Activated naive CD8-positive, alpha-beta T cell treated with anti-CD3 and anti-CD28 coated beads, Interleukin-2, amount 10 ng/mL, durations not matched to agents 7 days and 5 days (primary cell): ENCODE data around the gene PHF12. TPM values are rescaled to one million over a fixed set of nuclear protein-coding genes. Genes with fewer than 3 reads are reported as not detected.

Experiments
- ATAC-seq: fragments of 150-1000 bp; cut with Tn5 transposase; one replicate; pipeline ENCODE4 v1.10.0; 2021; ENCODE audit warnings: low read depth, moderate library complexity
- POLR2A ChIA-PET: fragments of 350-600 bp; sonication (Branson Sonifier 250); formaldehyde crosslinking; loops from one replicate; lab custom pipeline; 2021; ENCODE audit warnings: antibody characterized with exemption; lab: Charles Lee
- DNase-seq: peaks from one replicate; pipeline ENCODE4 v3.0.0; 2021
- H3K27ac Mint-ChIP-seq: one replicate; pipeline ENCODE4 v1.8.0; 2022; ENCODE audit warnings: mild to moderate bottlenecking, mixed read lengths
- H3K27me3 Mint-ChIP-seq: one replicate; pipeline ENCODE4 v1.8.0; 2022; ENCODE audit warnings: mild to moderate bottlenecking, moderate library complexity, mixed read lengths
- H3K36me3 Mint-ChIP-seq: one replicate; pipeline ENCODE4 v1.8.0; 2021; ENCODE audit warnings: mild to moderate bottlenecking, mixed read lengths
- H3K4me1 Mint-ChIP-seq: one replicate; pipeline ENCODE4 v1.8.0; 2021; ENCODE audit warnings: mixed read lengths
- H3K4me3 Mint-ChIP-seq: one replicate; pipeline ENCODE4 v1.8.0; 2022; ENCODE audit warnings: mild to moderate bottlenecking, moderate library complexity, mixed read lengths
- H3K9me3 Mint-ChIP-seq: one replicate; pipeline ENCODE4 v1.8.0; 2021; ENCODE audit warnings: mixed read lengths
- total RNA-seq, 2 experiments: library from RNA; stranded (reverse); gene quantifications; one replicate each; pipeline ENCODE4 v1.2.3, GENCODE V29; 2021

The PHF12 gene
- total RNA-seq, 2 experiments from 2014 or later = 98.6 to 99.9 TPM

DNA sequence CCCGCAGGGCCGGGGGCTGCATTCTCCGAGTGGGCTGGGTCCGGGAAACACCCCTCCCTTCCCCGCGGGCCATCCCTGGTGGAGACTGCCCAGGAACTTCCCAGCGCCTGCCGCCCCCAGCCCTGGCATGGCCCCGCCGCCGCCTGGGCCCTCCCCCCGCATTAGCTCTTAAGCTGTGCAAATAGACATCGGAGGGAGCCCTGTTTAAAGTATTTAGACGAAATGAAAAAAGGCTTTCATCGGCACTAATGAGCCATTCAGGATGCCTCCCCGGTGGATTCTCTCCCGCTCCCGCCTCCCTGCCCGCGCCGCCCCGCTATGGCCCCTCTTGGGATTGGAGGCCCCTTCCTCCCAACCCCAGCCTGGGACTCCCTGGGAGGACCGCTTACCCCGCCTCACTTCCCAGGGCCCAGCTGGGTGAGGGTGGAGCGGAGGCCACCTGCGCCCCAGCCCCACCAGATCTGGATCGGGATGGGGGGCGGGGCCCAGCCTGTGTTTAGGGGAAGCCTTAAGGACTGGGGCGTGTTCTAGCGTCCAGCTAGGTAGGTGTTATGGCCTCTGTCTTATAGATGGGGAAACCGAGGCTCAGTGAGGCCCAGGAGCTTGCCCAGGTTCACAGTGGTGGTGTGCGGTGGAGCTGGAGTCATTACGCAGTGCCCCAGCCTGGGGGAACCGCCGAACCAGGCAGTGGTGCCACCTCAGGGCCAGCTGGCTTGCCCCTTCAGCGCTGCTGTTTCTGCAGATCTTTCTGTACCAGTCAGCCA lies 34.8 kb upstream of the PHF12 start:
- DNase-seq (no peak), ATAC-seq (no peak)
- H3K9me3 Mint-ChIP-seq = no peaks in the 10 kb centered on the region
- H3K4me1 Mint-ChIP-seq = peaks cover 18% of the 10 kb centered on the region
- H3K4me3 Mint-ChIP-seq = no peak overlapping the region
- H3K36me3 Mint-ChIP-seq = no peaks in the 10 kb centered on the region
- POLR2A ChIA-PET = interaction anchor here (1.0 kb wide), 1 partner anchor 154 kb away, joined by 3 read pairs; no protein-coding TSS in a partner anchor
- H3K27ac Mint-ChIP-seq = no peak overlapping the region
- peaks cover 8% of the 10 kb centered on the region for H3K27me3 Mint-ChIP-seq

DNA sequence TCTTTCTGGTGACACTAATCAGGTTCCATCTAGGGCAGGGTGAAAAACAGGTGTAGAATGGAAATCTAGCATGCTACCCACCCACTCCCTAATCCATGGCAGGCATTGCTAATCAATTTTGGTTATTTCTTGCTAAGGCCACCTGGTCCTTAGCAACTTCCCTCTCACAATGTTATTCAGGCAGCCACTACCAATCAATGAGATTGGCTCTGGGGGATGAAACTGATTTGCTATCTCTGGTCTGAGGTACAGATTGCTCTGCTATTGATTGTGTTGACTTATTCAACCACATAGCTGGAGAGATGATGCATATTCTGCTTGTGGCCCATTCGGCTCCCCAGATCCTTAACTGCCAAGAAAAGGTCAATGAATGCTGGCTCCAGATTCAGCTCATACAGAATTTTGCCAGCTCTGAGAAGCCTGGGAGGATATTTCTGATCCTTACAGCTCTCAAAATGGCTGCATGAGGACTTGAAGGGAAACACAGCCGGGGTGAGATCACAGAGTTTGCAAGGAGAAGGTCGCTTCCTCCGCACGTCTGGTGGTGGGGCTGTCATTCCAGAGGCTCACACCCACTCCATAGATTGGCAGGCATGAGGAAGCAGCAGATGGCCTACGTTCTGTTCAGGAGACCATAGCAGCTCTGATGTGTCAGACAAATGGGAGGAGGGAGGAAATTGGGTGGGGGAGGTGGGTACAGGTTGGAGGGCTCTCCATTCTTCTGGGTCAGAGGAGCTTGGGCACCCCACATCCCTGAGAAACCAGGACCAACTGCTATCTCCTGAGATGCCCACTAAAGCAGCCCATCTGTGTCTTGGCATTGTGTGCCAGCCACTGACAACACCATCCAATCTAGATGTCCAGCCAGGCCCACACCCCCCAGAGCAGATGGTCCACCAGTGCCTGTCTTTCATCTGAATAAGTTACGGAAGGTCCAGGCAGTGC lies 32.2 kb upstream of the PHF12 start:
- Mint-ChIP-seq H3K36me3 (no peaks in the 10 kb centered on the region), H3K9me3 (no peaks in the 10 kb centered on the region), H3K4me1 (peaks cover 18% of the 10 kb centered on the region), H3K4me3 (peak overlapping the region; percentile 51), H3K27ac (peak overlapping the region; percentile 94), H3K27me3 (no peaks in the 10 kb centered on the region)
- no peak for ATAC-seq
- no peak for DNase-seq
- POLR2A ChIA-PET = interaction anchor here (0.6 to 1.0 kb wide), 2 partner anchors 157 to 1134 kb away, joined by 3 to 4 read pairs; no protein-coding TSS in a partner anchor

DNA sequence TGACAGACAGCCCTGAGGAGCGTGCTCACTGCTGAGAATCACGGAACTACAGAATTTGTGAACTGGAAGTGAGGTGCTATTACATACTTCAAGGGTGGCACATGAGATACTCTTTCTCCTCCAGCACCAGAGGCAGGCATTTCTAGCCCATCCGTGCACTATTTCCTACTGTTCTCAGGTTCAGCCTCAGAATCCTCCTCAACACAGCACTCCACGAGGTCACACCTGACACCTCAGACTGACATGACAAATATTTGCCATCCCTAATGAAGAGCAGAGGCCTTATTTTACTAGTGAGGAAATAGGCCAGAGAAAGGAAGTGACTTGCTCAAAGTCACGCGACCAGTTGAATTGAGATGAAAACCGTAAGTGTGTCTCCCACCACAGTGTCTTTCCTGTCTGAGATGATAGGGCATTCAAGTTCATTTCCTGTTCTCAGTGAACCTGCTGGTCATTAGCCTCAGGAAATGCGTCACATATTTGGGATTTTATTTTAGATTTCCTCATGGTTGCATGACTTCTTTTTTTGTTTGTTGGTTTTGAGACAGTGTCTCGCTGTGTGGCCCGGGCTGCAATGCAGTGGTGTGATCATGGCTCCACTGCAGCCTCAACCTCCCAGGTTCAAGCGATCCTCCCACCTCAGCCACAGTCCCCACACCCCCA lies 30.9 kb upstream of the PHF12 start:
- H3K4me1 Mint-ChIP-seq = peaks cover 20% of the 10 kb centered on the region
- H3K27me3 Mint-ChIP-seq = no peaks in the 10 kb centered on the region
- ATAC-seq = peak; percentile 89
- H3K36me3 Mint-ChIP-seq = no peaks in the 10 kb centered on the region
- peak overlapping the region; percentile 94 for H3K27ac Mint-ChIP-seq
- POLR2A ChIA-PET = no interaction called here
- DNase-seq = peak; percentile 51
- H3K4me3 Mint-ChIP-seq = peak overlapping the region; percentile 56
- no peaks in the 10 kb centered on the region for H3K9me3 Mint-ChIP-seq

DNA sequence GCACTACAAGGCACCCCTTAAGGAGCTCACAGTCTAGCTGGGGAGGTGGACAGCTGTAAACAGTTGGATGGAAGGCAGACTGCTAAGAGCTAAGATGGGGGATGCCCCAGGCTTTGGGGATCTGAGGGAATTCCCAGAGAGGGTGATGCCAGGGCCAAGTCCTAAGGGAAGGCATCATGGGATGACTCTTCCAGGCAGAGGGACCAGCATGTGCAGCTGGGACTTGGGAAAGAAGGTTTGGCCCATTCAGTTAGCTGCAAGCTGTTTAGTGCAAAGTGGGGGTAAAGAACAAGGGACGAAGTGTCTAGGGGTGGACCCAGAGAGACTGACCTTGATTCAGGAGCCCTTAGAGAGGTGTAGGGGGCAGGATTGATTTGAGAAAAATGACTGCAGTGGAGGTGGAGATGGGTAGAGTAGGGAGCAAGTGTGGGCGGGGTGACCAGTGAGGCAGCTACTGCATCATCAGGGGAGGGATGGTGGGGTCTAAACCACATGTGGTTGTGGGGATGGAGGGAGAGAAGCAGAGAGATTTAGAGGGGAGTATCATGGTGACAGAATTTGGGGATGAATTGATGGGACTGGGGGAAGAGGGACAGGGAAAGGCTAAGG lies 27.1 kb upstream of the PHF12 start:
- H3K4me1 Mint-ChIP-seq = peaks cover 18% of the 10 kb centered on the region
- H3K27ac Mint-ChIP-seq = no peak overlapping the region
- H3K4me3 Mint-ChIP-seq = no peak overlapping the region
- POLR2A ChIA-PET = no interaction called here
- no peaks in the 10 kb centered on the region for H3K36me3 Mint-ChIP-seq
- no peaks in the 10 kb centered on the region for H3K9me3 Mint-ChIP-seq
- DNase-seq = no peak
- no peaks in the 10 kb centered on the region for H3K27me3 Mint-ChIP-seq
- no peak for ATAC-seq

DNA sequence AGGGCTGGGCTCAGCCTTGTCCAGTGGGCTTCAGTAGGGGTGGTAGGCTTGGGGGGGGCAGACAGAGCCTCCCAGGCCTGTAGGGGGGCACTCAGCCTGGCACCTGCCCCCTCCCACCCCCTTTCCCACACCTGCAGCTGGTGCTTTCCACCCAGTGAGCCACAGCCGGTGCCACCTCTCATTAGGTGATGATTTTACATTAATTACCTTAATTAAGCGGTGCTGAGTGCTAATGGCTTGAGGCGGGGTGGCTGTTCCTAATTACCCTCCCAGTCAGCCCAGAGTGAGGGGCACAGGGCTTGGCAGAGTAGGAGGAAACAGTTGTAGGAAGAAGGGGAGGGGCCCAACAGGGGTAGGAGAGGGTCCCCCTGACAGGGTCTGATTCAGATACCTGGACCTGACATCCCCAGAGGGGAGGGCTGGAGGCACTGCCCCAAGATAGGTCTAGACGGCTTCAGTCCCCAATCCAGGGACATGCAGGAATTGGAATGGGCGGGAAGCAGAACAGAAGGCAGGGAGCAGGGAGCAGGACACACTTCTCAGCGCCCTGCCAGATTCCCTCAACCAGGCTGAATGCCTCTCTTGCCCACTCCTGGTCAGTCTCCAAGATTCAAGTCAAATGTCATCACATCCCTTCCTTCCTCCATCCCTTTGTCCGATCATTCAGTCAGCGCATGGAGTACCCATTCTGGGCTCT lies 26.5 kb upstream of the PHF12 start:
- Mint-ChIP-seq H3K36me3 (no peaks in the 10 kb centered on the region), H3K27ac (no peak overlapping the region), H3K4me1 (peaks cover 11% of the 10 kb centered on the region), H3K4me3 (no peak overlapping the region), H3K9me3 (no peaks in the 10 kb centered on the region), H3K27me3 (no peaks in the 10 kb centered on the region)
- ATAC-seq = no peak
- POLR2A ChIA-PET = no interaction called here
- DNase-seq = no peak

DNA sequence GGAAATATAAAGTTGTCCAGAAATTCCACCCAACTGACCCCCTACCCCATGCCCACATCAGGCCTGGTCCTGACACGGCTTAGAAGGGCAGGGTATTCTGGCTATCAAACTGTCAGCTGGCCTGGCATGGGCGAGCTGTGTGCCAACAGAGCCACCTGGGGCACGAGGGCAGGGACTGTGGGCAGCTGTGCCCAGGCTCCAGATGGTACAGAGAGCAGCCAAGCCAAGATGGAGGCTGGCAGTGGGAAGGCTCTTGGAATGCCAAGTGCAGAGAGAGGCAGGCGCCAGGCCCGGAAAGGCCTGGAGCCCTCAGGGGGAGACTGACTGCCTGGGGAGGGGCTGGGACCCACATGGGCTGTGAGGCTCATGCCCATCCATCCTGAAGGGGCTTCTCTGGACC lies 24.3 kb upstream of the PHF12 start:
- no peaks in the 10 kb centered on the region for H3K27me3 Mint-ChIP-seq
- peaks cover 2% of the 10 kb centered on the region for H3K4me1 Mint-ChIP-seq
- ATAC-seq (no peak), DNase-seq (no peak)
- H3K9me3 Mint-ChIP-seq = no peaks in the 10 kb centered on the region
- H3K27ac Mint-ChIP-seq = no peak overlapping the region
- H3K4me3 Mint-ChIP-seq = no peak overlapping the region
- POLR2A ChIA-PET = no interaction called here
- no peaks in the 10 kb centered on the region for H3K36me3 Mint-ChIP-seq

DNA sequence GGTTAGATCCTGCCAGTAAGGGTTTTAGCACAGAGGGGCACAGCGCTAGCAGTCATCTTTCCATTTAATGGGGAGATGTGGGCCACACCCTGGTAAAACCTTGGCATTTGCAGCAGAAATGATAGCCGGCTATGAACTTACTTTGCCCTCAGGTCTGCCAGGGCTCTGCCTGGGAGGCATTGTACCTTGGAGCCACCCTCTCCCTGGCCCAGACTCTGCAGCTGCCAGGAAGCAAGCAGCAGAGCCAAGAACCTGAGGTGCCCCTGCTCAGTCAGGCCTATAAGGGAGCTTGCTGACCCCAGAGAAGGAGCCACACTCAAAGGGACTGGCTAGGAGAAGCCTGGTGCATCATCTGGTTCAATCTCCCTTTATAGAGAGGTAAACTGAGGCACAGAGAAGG lies 23.7 kb upstream of the PHF12 start:
- Mint-ChIP-seq H3K27ac (no peak overlapping the region), H3K4me3 (no peak overlapping the region), H3K4me1 (peaks cover 2% of the 10 kb centered on the region), H3K27me3 (no peaks in the 10 kb centered on the region), H3K9me3 (no peaks in the 10 kb centered on the region), H3K36me3 (no peaks in the 10 kb centered on the region)
- ATAC-seq (no peak), DNase-seq (no peak)
- POLR2A ChIA-PET = no interaction called here

DNA sequence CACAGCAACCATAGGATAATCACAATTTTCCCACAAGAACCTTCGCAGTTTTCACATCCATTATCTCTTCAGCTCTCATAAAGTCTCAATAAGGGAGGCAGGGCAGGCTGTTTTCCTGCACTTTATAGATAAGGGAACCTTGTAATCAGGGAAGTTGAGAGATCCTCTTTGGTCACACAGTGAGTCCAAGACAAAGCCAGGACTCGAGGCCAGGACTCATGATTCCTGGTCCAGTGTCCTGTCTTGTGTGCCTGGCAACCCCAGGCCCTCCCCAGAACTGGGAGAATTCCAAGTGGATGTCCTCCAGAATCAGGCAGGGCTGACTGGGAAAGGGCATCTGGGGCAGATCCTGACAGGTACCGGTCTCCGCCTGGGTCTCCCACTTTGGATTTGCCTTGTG lies 23.1 kb upstream of the PHF12 start:
- POLR2A ChIA-PET = no interaction called here
- Mint-ChIP-seq H3K9me3 (no peaks in the 10 kb centered on the region), H3K27me3 (no peaks in the 10 kb centered on the region), H3K4me1 (peaks cover 2% of the 10 kb centered on the region), H3K36me3 (no peaks in the 10 kb centered on the region), H3K4me3 (no peak overlapping the region), H3K27ac (no peak overlapping the region)
- no peak for DNase-seq
- no peak for ATAC-seq

DNA sequence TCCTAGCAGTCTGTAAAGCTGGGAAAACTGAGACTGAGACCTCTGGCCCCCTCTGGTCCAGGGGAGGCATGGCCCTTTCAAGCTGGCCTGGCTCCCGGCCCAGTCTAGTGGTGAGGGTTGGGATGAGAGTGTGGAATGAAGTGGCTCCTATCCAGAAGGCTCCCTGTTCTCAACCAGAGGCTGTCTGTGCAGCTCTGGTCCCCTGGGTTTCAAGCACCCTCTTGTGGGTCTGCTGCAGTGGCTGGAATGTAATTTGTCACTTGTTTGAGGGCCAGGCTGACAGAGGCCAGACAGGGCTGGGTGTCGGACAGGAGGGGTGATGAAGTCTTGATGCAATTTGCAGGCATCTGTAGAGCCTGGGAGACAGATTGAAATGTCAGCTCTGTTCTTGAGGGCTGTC lies 22.1 kb upstream of the PHF12 start:
- POLR2A ChIA-PET = interaction anchor here (0.6 kb wide), 1 partner anchor 751 kb away, joined by 5 read pairs; no protein-coding TSS in a partner anchor
- DNase-seq (no peak), ATAC-seq (no peak)
- H3K9me3 Mint-ChIP-seq = no peaks in the 10 kb centered on the region
- no peaks in the 10 kb centered on the region for H3K36me3 Mint-ChIP-seq
- H3K27ac Mint-ChIP-seq = no peak overlapping the region
- no peak overlapping the region for H3K4me3 Mint-ChIP-seq
- no peaks in the 10 kb centered on the region for H3K27me3 Mint-ChIP-seq
- H3K4me1 Mint-ChIP-seq = peaks cover under 1% of the 10 kb centered on the region

DNA sequence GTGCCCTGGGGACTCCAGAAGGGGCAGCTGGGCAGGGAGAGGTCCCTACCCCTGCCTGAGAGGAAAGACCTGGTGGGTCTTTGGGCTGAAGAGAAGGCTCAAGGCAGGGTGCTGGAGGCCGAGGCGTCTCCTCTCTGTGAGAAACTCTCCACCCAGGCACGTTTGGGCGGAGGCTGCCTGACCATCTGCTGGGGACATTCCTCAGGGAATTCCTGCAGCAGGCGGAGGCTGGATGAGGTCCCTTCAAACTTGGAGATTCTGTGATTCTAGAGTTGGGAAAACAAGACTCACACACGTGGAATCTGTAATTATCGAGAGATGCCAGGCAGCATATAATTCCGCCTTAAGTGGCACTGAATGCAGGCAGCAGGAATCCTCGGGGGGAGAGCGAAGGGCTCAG lies 21.1 kb upstream of the PHF12 start:
- ATAC-seq = no peak
- POLR2A ChIA-PET = no interaction called here
- H3K27ac Mint-ChIP-seq = no peak overlapping the region

DNA sequence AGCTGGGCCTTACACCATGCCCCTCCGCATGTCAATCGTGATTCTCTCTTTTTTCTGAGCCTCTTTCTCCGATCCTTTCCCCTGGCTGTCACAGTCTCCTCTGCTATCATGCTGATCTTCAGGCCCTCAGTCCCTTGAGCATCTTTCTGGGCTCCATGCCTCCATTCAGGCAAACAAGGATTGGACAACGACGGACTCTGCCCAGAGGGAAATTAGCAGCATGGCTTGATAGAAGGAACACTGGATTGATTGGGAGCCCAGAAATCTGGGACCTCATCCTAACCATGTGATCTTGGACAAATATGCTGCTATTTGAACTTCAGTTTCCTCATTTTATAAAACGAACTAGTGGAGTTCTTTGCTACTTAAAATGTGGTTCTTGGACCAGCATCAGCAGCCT lies 19.6 kb upstream of the PHF12 start:
- Mint-ChIP-seq H3K27me3 (no peaks in the 10 kb centered on the region), H3K9me3 (no peaks in the 10 kb centered on the region), H3K27ac (no peak overlapping the region), H3K4me3 (no peak overlapping the region), H3K4me1 (peaks cover 1% of the 10 kb centered on the region), H3K36me3 (no peaks in the 10 kb centered on the region)
- ATAC-seq (no peak), DNase-seq (no peak)
- POLR2A ChIA-PET = no interaction called here

More for the DNA sequence above, 21.1 kb upstream of the PHF12 start:
- Mint-ChIP-seq H3K4me1 (no peaks in the 10 kb centered on the region), H3K4me3 (no peak overlapping the region), H3K36me3 (no peaks in the 10 kb centered on the region), H3K9me3 (no peaks in the 10 kb centered on the region), H3K27me3 (no peaks in the 10 kb centered on the region)
- DNase-seq = no peak

DNA sequence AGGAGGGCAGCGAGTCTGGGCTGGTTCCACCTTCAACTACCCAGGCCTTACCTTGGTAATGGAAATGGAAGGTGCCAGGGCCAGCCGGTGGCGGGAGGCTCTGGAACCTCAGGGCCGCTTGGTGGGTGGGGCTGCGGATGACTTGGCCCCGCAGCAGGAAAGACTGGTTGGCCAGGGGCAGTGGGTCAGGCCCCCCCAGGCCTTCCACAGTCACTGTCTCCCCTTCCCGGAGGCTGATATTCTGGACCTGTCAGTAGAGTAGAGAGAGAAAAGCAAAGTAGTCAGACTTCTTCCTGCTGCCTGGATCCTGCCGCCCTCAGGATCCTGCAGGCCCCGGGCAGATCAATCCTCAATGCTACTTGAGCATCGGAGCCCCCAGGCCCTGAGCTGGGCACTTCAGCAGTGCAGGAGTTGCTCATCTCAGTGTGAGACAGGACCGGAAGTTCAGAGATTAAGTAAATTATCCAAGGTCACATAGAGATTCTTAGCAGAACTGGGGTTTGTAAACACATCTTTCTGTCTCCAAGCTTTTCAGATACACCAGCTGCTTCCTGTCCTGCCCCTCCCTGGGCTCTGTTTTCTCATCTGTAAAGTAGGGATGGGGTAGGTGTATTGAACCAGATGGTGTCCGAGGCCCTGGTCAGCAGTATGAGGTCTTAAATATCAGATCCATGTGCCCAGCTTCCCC lies 18.5 kb upstream of the PHF12 start:
- Mint-ChIP-seq H3K36me3 (no peaks in the 10 kb centered on the region), H3K4me1 (peaks cover 6% of the 10 kb centered on the region), H3K9me3 (no peaks in the 10 kb centered on the region), H3K27me3 (no peaks in the 10 kb centered on the region), H3K4me3 (no peak overlapping the region), H3K27ac (no peak overlapping the region)
- POLR2A ChIA-PET = no interaction called here
- no peak for DNase-seq
- no peak for ATAC-seq
